Measurements from ENCODE around the gene ACAP3.

ACAP3 gene

DNA sequence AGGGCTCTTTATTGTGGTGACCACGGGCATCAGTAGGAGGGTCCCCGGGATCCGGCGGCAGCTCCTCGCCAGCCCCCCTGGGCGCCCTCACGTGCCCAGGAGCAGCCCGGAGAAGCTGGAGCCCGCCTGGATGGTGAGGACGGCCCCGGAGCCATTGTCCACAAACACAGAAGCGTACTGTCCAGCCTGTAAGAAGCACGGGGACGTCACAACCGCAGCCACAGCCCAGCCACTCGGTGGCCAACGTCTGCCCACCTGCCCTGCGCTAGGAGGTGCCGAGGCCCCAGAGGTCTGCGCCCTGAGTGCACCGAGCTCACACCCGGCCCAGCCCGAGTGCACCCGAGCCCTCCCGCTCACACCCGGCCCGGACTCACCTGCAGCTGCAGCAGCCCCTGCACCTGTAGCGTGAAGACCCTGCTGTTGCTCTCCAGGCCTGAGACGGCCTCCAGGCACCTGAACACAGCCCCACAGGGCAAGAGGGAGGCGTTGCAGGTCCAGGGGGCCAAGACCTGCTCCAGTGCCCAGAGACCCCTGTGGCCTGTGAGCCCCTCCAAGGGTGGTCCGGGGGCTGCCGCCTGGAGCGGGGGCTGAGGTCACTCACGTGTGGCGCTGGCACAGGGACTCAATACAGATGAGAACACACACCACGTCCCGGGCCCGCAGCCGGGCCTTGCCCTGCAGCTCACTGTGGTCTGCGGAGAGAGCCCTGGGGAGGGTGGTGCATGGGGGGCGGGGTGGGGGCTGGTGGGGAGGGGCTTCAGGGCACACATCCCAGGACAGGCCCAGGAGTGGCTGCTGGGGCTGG is 65.1 kb downstream of the ACAP3 start:
- H3K4me3 ChIP-seq (ENCODE audit: low read depth, low read length), result no peak overlapping the region
- TF ChIP-seq CTCF (IDR thresholded peaks at IDR 0.05; ENCODE audit: control insufficient read depth, extremely low read depth, insufficient read depth), result no peak
- no peak for DNase-seq (ENCODE audit: low read depth)
